H9 (cell line): ENCODE results near the gene GBP2. TPM values are rescaled to one million over a fixed set of nuclear protein-coding genes. Genes with fewer than 3 reads are reported as not detected.

Experiments used
- DNase-seq: peaks from one replicate; pipeline ENCODE4 v3.0.0-alpha.2; 2017
- H2AFZ ChIP-seq: one replicate; pipeline ENCODE4 v1.6.1; 2013; ENCODE audit warnings: mild to moderate bottlenecking, low read length, control low read depth, moderate library complexity
- H2AK5ac ChIP-seq: 2 replicates; pipeline ENCODE4 v1.6.1; 2013; ENCODE audit warnings: low read length, control low read depth, mixed read lengths; ENCODE audit not compliant: insufficient read length
- H2BK120ac ChIP-seq: one replicate; pipeline ENCODE4 v1.6.1; 2013; ENCODE audit warnings: low read depth, mild to moderate bottlenecking, low read length, control low read depth, inconsistent platforms; ENCODE audit not compliant: poor library complexity, severe bottlenecking
- H2BK12ac ChIP-seq: 2 replicates; pipeline ENCODE4 v1.6.1; 2013; ENCODE audit warnings: low read length, control low read depth, mixed read lengths, low read depth; ENCODE audit not compliant: insufficient read length
- H2BK15ac ChIP-seq: 2 replicates; pipeline ENCODE4 v1.6.1; 2013; ENCODE audit warnings: low read depth, low read length, control low read depth
- H2BK20ac ChIP-seq: one replicate; pipeline ENCODE4 v1.6.1; 2013; ENCODE audit warnings: low read depth, mild to moderate bottlenecking, low read length, control low read depth, inconsistent platforms; ENCODE audit not compliant: poor library complexity, severe bottlenecking
- H2BK5ac ChIP-seq: 2 replicates; pipeline ENCODE4 v1.6.1; 2013; ENCODE audit warnings: low read length, control low read depth, mixed read lengths; ENCODE audit not compliant: insufficient read length
- H3K14ac ChIP-seq: 2 replicates; pipeline ENCODE4 v1.6.1; 2013; ENCODE audit warnings: low read length, control low read depth; ENCODE audit not compliant: insufficient read depth
- H3K18ac ChIP-seq: 2 replicates; pipeline ENCODE4 v1.6.1; 2013; ENCODE audit warnings: low read depth, mild to moderate bottlenecking, mixed read lengths, low read length, control low read depth; ENCODE audit not compliant: insufficient read length
- H3K23ac ChIP-seq: 2 replicates; pipeline ENCODE4 v1.6.1; 2013; ENCODE audit warnings: low read length, control low read depth, mixed read lengths, low read depth; ENCODE audit not compliant: insufficient read length
- H3K23me2 ChIP-seq: 2 replicates; pipeline ENCODE4 v1.6.1; 2013; ENCODE audit warnings: low read depth, mild to moderate bottlenecking, mixed read lengths, low read length, control low read depth; ENCODE audit not compliant: insufficient read length, poor library complexity, severe bottlenecking
- H3K27ac ChIP-seq: 2 replicates; pipeline ENCODE4 v1.5.1; 2013; ENCODE audit warnings: low read length, control low read depth, mixed read lengths, low read depth; ENCODE audit not compliant: insufficient read length
- H3K27me3 ChIP-seq: 2 replicates; pipeline ENCODE4 v1.6.1; 2013; ENCODE audit warnings: low read length, control low read depth, inconsistent platforms; ENCODE audit not compliant: insufficient read depth
- H3K4ac ChIP-seq: 2 replicates; pipeline ENCODE4 v1.6.1; 2013; ENCODE audit warnings: low read depth, mild to moderate bottlenecking, control low read depth, inconsistent platforms, low read length, moderate library complexity
- H3K4me1 ChIP-seq: 2 replicates; pipeline ENCODE4 v1.6.1; 2013; ENCODE audit warnings: low read length, control low read depth, inconsistent platforms; ENCODE audit not compliant: insufficient read depth
- H3K4me2 ChIP-seq: 2 replicates; pipeline ENCODE4 v1.6.1; 2013; ENCODE audit warnings: low read length, control low read depth, mixed read lengths; ENCODE audit not compliant: insufficient read length, insufficient read depth
- H3K56ac ChIP-seq: 2 replicates; pipeline ENCODE4 v1.6.1; 2013; ENCODE audit warnings: low read depth, mild to moderate bottlenecking, mixed read lengths, low read length, control low read depth; ENCODE audit not compliant: insufficient read length
- H3K79me1 ChIP-seq: 2 replicates; pipeline ENCODE4 v1.6.1; 2013; ENCODE audit warnings: low read depth, mild to moderate bottlenecking, moderate library complexity, low read length, control low read depth, inconsistent platforms; ENCODE audit not compliant: insufficient read depth, poor library complexity, severe bottlenecking
- H3K79me2 ChIP-seq: 2 replicates; pipeline ENCODE4 v1.6.1; 2013; ENCODE audit warnings: low read length, control low read depth, inconsistent platforms; ENCODE audit not compliant: insufficient read depth
- H3K9ac ChIP-seq: 2 replicates; pipeline ENCODE4 v1.6.1; 2013; ENCODE audit warnings: low read length, control low read depth, mixed read lengths; ENCODE audit not compliant: insufficient read length; ENCODE audit errors: extremely low read depth
- H3K9me3 ChIP-seq: one replicate; pipeline ENCODE4 v1.6.1; 2013; ENCODE audit warnings: low read depth, low read length, inconsistent platforms; ENCODE audit not compliant: control insufficient read depth
- H3T11ph ChIP-seq: one replicate; pipeline ENCODE4 v1.6.1; 2013; ENCODE audit warnings: mild to moderate bottlenecking, low read length, control low read depth, inconsistent platforms
- H4K20me1 ChIP-seq: one replicate; pipeline ENCODE4 v1.6.1; 2013; ENCODE audit not compliant: control insufficient read depth, insufficient read length, insufficient read depth
- H4K5ac ChIP-seq: 2 replicates; pipeline ENCODE4 v1.6.1; 2013; ENCODE audit warnings: low read depth, mild to moderate bottlenecking, mixed read lengths, low read length, control low read depth; ENCODE audit not compliant: insufficient read length
- H4K8ac ChIP-seq: replicated peaks from 2 replicates; pipeline ENCODE4 v1.6.1; 2013; ENCODE audit warnings: low read length, control low read depth, mixed read lengths, low read depth; ENCODE audit not compliant: insufficient read length
- H4K91ac ChIP-seq: 2 replicates; pipeline ENCODE4 v1.6.1; 2013; ENCODE audit warnings: low read depth, mild to moderate bottlenecking, moderate library complexity, mixed read lengths, low read length, control low read depth; ENCODE audit not compliant: insufficient read length
- H3K27ac Mint-ChIP-seq, 3 experiments: 2 replicates in 2 of 3; 3 replicates in 1 of 3; pipeline ENCODE4 v1.8.0; 2020 to 2021; ENCODE audit warnings: mixed read lengths in 3 of 3, mild to moderate bottlenecking in 1 of 3, moderate library complexity in 1 of 3
- H3K27me3 Mint-ChIP-seq: 2 replicates; pipeline ENCODE4 v1.8.0; 2021; ENCODE audit warnings: low read depth, mild to moderate bottlenecking, moderate library complexity, mixed read lengths
- H3K36me3 Mint-ChIP-seq, 3 experiments: 2 replicates in 2 of 3; 3 replicates in 1 of 3; pipeline ENCODE4 v1.8.0; 2020 to 2021; ENCODE audit warnings: low read depth in 3 of 3, mixed read lengths in 3 of 3; ENCODE audit not compliant: insufficient read depth in 1 of 3
- H3K4me1 Mint-ChIP-seq, 2 experiments: 2 replicates each; pipeline ENCODE4 v1.8.0; 2020; ENCODE audit warnings: mixed read lengths in 2 of 2
- H3K4me3 Mint-ChIP-seq, 2 experiments: 2 replicates in 1 of 2; 3 replicates in 1 of 2; pipeline ENCODE4 v1.8.0; 2020 to 2021; ENCODE audit warnings: mild to moderate bottlenecking in 2 of 2, mixed read lengths in 2 of 2, moderate library complexity in 1 of 2
- H3K9me3 Mint-ChIP-seq, 2 experiments: 2 replicates in 1 of 2; 3 replicates in 1 of 2; pipeline ENCODE4 v1.8.0; 2020; ENCODE audit warnings: mild to moderate bottlenecking in 2 of 2, mixed read lengths in 2 of 2, moderate library complexity in 1 of 2
- total RNA-seq: library from RNA; stranded (reverse); gene quantifications from 2 replicates; pipeline ENCODE4 v1.2.1, GENCODE V29; 2021
- TF ChIP-seq, protein P1 (sequence below): fragments of 200-600 bp; sonication (generic); conservative IDR thresholded peaks from 3 replicates; pipeline ENCODE4 v1.8.0; 2021; ENCODE audit warnings: antibody characterized with exemption, mild to moderate bottlenecking

Gene GBP2
- total RNA-seq, 1 experiment from 2014 or later: not detected

DNA sequence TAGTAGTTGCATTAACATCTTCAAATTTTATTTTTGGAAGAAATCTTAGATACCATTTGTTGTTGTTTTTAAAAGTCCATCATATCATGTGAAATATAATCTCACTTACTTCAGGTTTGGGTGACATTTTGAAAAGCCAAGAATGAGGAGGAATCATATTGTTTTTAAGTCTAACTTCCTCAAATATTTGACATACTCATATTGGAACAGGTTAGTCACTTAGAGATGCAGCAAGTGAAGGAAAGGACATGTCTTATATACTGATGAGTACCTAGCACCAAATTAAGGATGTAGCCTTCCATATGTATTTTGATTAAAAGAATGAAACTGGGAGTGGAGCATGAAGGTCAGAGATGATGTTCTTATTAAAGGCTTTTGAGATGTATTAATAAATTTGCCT lies 23.9 kb downstream of the GBP2 start:
- Histone ChIP-seq H4K91ac (no peak overlapping the region), H3K23me2 (no peaks in the 10 kb centered on the region), H2BK15ac (no peak overlapping the region), H3K14ac (no peak overlapping the region), H3K79me2 (no peaks in the 10 kb centered on the region), H2BK5ac (no peak overlapping the region), H2AK5ac (no peak overlapping the region), H3K79me1 (no peaks in the 10 kb centered on the region), H3K4ac (no peak overlapping the region), H3K23ac (no peak overlapping the region), H3K9ac (no peak overlapping the region), H4K20me1 (no peaks in the 10 kb centered on the region), H3K18ac (no peak overlapping the region), H3T11ph (no peak overlapping the region), H3K4me2 (no peak overlapping the region), H4K8ac (no peak overlapping the region), H2BK20ac (no peak overlapping the region), H2BK12ac (no peak overlapping the region), H3K56ac (no peak overlapping the region), H3K4me1 (no peaks in the 10 kb centered on the region), H3K27me3 (no peaks in the 10 kb centered on the region), H2AFZ (no peak overlapping the region), H3K9me3 (no peaks in the 10 kb centered on the region), H2BK120ac (no peak overlapping the region), H4K5ac (no peak overlapping the region), H3K27ac (no peak overlapping the region)
- peaks cover 2 to 7% (median 6%) of the 10 kb centered on the region in 3 experiments; a peak in 5 of 7 replicates for H3K36me3 Mint-ChIP-seq
- no peak overlapping the region for H3K27ac Mint-ChIP-seq
- no peaks in the 10 kb centered on the region for H3K27me3 Mint-ChIP-seq
- TF ChIP-seq, protein P1, sequence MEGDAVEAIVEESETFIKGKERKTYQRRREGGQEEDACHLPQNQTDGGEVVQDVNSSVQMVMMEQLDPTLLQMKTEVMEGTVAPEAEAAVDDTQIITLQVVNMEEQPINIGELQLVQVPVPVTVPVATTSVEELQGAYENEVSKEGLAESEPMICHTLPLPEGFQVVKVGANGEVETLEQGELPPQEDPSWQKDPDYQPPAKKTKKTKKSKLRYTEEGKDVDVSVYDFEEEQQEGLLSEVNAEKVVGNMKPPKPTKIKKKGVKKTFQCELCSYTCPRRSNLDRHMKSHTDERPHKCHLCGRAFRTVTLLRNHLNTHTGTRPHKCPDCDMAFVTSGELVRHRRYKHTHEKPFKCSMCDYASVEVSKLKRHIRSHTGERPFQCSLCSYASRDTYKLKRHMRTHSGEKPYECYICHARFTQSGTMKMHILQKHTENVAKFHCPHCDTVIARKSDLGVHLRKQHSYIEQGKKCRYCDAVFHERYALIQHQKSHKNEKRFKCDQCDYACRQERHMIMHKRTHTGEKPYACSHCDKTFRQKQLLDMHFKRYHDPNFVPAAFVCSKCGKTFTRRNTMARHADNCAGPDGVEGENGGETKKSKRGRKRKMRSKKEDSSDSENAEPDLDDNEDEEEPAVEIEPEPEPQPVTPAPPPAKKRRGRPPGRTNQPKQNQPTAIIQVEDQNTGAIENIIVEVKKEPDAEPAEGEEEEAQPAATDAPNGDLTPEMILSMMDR: no peak
- no peak for DNase-seq
- no peak overlapping the region for H3K4me3 Mint-ChIP-seq
- H3K4me1 Mint-ChIP-seq: peaks cover 9 to 13% of the 10 kb centered on the region in 2 experiments
- H3K9me3 Mint-ChIP-seq: peaks cover 4 to 8% of the 10 kb centered on the region in 2 experiments
